DMS 273 treated with DMSO at 0.1 percent for 48 hours (cell line): ENCODE measurements around the gene FAM25A.
"Not testable (repeated sequence)": the region's sequence is repeated elsewhere in the genome, so short reads cannot be mapped to it uniquely, and the experiment has no call there.

ENCODE experiments used
- DNase-seq: peaks from one replicate; lab custom pipeline; 2025; lab: John Stamatoyannopoulos, UW

The FAM25A gene

DNA sequence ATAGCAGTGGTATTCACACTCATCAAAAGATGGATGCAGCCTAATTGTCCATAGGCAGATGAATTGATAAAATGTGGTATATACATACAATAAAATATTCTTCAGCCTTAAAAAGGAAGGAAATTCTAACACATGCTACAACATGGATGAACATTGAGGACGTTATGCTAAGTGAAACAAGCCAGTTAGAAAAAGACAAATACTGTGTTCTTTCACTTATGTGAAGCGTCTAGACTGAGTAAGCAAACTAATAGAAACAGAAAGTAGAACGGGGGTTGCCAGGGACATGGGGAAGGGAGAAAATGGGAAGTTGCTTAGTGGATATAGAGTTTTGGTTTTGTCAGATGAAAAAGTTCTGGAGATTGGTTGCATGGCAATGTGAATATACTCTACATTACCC is 6.6 kb upstream of the FAM25A start:
- not testable (repeated sequence) for DNase-seq

GRCh38 chr10:87014986-87015716 is 4.9 kb upstream of the FAM25A start:
- not testable (repeated sequence) for DNase-seq

DNA sequence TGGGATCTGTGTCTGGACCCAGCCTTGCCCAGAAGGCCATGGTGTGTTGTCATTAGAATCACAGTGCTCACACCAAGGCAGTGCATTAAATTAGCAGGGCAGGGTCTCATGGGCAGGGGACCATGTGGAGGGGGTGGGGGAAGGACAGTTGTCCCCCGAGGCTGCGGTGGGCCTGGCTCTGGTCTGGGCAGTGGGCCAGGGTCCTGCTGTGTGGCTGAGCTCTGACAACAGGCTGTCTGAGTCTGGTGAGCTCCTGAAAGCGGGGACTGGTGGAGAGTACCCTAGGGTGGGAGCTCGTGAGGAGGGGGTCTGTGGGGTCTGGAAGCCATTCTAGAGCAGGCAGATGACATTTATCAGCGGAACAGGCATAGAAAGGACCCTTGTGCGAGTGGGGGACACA is 2.0 kb upstream of the FAM25A start:
- not testable (repeated sequence) for DNase-seq

- not testable (repeated sequence) for DNase-seq
Observed at GRCh38 chr10:87019066-87019465, 1.0 kb upstream of the FAM25A start.

DNA sequence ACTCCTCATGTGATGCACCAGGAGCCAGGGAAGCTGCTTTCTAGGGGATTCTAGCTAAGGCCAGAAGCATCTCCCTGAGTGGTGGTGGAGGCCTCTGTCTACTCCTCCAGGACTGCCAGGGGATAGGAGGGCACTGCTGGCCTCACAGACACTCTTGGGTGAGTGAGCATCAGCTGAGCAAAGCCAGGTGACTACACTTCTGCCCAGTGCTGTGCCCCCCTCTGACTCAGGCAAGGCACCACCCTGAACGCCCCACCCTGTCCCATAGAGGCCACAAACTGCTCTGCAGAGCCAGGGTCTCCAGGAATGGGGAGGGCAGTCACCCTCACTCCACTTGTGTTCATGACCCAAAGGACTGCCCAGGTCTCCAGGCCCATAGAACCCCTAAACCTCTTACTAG is 590 bp upstream of the FAM25A start:
- DNase-seq, result not testable (repeated sequence)

GRCh38 chr10:87025285-87025958 is 5.3 kb downstream of the FAM25A start:
- DNase-seq, result not testable (repeated sequence)

- DNase-seq, result not testable (repeated sequence)
Observed at GRCh38 chr10:87026747-87027508, 6.8 kb downstream of the FAM25A start.

- DNase-seq, result not testable (repeated sequence)
Observed at GRCh38 chr10:87030419-87030818, 10.3 kb downstream of the FAM25A start.

DNA sequence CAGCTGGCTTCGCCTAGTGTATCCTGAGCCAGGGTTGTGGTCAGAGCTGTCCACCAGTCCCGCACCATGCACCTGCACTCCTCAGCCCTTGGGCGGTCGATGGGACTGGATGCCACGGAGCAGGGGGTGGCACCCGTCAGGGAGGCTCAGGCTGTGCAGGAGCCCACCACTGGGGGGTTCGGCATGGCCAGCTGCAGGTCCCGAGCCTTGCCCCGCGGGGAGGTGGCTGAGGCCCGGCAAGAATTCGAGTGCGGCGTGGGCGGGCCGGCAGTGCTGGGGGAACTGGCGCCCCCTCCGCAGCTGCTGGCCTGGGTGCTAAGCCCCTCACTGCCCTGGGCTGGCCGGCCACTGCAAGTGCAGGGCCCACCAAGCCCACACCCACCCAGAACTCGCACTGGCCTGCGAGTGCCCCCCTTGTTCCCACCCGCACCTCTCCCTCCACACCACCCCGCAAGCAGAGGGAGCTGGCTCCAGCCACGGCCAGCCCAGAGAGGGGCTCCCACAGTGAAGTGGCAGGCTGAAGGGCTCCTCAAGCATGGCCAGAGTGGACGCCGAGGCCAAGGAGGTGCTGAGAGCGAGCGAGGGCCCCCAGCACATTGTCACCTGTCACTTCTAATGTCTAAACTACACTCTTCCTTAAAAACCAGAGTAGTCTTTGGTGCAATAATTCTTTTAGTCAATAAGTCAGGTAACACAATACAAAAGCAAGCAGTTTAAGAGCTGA is 11.0 kb downstream of the FAM25A start:
- no peak for DNase-seq

DNA sequence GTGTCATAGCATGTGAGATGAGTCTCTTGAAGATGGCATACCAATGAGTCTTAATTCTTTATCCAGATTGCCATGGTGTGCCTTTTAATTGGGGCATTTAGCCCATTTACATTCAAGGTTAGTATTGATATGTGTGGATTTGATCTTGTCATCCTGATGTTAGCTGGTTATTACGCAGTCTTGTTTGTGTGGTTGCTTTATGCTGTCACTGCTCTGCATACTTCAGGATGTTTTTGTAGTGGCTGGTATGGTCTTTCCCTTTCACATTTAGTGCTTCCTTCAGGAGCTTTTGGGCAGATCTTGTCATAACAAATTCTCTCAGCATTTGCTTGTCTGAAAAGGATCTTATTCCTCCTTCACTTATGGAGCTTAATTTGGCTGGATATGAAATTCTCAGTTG is 16.5 kb downstream of the FAM25A start:
- no peak for DNase-seq

- DNase-seq, result no peak
Observed at GRCh38 chr10:87038286-87038717, 18.2 kb downstream of the FAM25A start.

DNA sequence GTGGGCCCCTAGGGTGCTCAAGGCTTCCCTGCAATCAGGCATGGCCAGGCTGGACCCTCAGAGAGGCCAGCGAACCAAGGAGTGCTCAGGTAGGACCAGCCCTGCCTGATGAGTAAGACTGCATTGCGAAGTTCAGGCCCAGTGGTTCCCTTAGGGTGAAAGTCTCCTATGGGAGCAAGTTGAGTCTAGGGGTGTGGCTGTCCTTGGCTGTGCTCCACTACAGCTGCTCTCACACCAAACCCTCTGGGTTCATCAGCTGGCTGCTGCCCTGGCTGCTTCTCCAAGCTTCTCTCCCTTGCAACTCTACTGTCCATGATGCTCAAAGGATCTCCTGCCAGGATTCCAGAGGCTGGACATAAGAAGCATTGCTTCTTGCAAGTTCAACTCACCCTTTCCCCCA is 18.7 kb downstream of the FAM25A start:
- no peak for DNase-seq

GRCh38 chr10:87043579-87043978 is 23.5 kb downstream of the FAM25A start:
- DNase-seq, result not testable (repeated sequence)

DNA sequence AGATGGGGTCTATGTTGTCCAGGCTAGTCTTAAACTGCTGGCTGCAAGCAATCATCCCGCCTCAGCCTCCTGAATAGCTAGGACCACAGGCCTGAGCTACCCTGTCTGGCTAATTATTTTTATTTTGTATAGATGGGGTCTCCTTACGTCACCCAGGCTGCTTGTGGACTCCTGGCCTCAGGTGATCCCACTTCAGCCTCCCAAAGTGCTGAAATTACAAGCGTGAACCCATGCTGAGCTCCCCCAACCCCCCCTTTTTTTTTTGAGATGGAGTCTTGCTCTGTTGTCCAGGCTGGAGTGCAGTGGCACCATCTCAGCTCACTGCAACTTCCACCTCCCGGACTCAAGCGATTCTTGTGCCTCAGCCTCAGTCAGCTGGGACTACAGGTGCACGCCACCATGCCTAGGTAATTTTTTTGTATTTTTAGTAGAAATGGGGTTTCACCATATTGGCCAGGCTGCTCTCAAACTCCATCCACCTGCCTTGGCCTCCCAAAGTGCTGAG is 25.4 kb downstream of the FAM25A start:
- DNase-seq, result no peak

DNA sequence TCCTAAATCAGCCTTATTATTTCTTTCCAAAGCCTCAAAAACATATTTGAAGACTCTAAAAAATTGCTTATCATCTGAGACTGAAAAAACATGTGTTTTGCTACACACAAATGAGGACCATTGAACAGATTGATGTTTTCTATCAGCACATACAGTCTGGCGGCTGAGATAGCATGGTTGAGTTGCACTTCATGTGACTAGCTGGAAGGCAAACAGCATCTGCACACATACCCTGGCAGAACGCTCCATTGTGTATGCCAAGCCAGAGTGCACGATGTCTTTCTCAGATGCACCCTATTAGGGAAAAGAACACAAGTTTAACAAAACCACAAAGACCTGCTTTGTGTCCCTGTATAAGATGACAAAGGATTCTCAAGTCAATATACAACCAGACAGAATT is 33.0 kb downstream of the FAM25A start:
- DNase-seq, result peak; percentile 1

DNA sequence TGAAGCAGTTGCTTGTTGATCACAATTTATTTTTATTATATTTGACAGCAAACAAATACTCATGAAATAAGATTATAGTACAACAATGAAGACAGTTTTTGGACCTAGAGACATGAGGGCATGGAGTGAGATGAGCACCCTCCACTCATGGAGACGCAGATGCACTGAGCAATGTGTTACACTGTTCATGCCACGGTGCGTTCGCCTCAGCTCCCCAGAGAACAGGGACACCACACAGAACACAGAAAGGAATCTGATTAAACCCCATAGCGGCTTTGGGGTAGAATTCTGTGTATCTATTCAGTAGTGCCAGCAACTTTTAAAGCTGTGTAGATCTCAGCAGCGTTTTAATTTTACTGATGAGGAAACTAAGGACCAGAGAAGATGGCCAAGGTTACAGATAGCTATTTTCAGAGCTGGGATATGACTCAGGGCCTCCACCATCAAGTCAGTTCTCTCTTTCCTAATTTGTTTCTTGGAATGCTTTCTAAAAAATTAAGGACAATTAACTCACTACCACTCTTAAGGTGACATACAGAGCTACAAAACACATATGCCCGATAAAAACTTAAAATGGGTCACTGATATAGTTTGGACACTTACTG is 33.6 kb downstream of the FAM25A start:
- no peak for DNase-seq

GRCh38 chr10:87054373-87055295 is 34.5 kb downstream of the FAM25A start:
- DNase-seq, result no peak

DNA sequence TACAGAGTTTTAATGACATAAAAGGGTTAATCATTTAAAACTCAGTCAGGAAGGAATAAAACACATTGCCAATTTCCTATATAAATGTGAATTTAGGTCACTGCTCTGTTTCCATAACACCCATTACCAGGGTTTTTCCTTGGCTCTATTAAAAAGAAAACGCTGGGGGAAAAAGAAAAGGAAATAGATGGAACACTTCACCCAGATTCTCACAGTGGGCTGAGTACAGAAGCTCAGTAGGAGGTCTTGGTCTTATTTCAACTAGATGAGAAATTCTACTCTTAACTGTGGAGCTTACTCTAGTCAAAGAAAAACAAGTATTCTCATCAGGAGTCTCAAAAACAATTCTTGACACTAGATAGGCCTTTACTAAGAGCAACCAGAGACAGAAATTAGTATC is 38.1 kb downstream of the FAM25A start:
- DNase-seq, result no peak

GRCh38 chr10:87059401-87059800 is 39.3 kb downstream of the FAM25A start:
- no peak for DNase-seq

DNA sequence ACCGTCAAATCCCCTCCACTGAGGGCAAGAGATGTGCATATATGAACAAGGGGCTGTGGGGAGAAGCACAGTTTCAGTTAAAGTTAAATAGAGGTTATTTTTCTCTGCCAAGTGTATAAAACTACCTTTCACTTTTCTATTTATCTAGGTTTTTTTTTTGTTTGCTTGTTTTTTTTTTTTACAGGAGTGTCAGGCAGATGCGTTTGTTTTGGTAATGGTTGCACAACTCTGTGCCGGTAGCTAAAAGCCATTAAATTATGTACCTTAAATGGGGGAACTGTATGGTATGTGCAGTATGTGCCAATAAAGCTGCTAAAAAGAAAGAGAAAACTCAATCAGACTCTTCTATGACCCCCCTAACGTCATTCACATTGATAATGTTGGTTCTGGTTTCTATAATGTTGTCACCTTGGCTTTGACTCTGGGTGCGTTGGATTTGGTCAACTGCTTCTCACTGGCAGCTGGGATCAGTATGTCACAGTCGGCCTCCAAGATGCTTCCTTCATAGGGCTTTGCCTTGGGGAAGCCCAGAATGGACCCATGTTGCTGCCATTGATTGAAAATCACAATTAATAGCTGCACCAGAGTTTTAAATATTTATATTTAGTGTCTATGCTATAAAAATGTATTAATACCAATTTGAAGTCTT is 40.3 kb downstream of the FAM25A start:
- no peak for DNase-seq
